VCaP (cell line): ENCODE results near the gene RASA3.

Experiments used
- H3K27ac ChIP-seq: fragments of 450-650 bp; 2 replicates; pipeline ENCODE4 v1.5.1; 2017
- CTCF ChIP-seq: fragments of 450-650 bp; conservative IDR thresholded peaks from 2 replicates; pipeline ENCODE4 v1.5.1; 2017; ENCODE audit warnings: mild to moderate bottlenecking, moderate library complexity

Gene RASA3

GRCh38 chr13:114167885-114168284 is 35.5 kb upstream of the RASA3 start:
- TF ChIP-seq CTCF: no peak
- H3K27ac ChIP-seq: no peak overlapping the region

- no peak for TF ChIP-seq CTCF
- no peak overlapping the region for H3K27ac ChIP-seq
Observed at GRCh38 chr13:114167426-114167825, 35.0 kb upstream of the RASA3 start.

GRCh38 chr13:114166381-114167131 is 34.1 kb upstream of the RASA3 start:
- H3K27ac ChIP-seq: no peak overlapping the region
- TF ChIP-seq CTCF: no peak

- TF ChIP-seq CTCF: no peak
- H3K27ac ChIP-seq: no peak overlapping the region
Observed at GRCh38 chr13:114164681-114165429, 32.4 kb upstream of the RASA3 start.

GRCh38 chr13:114164053-114164452 is 31.6 kb upstream of the RASA3 start:
- no peak overlapping the region for H3K27ac ChIP-seq
- no peak for TF ChIP-seq CTCF

GRCh38 chr13:114162533-114162922 is 30.1 kb upstream of the RASA3 start:
- H3K27ac ChIP-seq: no peak overlapping the region
- no peak for TF ChIP-seq CTCF

- no peak for TF ChIP-seq CTCF
- no peak overlapping the region for H3K27ac ChIP-seq
Observed at GRCh38 chr13:114161644-114162532, 29.5 kb upstream of the RASA3 start.
